Measurements from ENCODE around the gene RHOG.

DNA sequence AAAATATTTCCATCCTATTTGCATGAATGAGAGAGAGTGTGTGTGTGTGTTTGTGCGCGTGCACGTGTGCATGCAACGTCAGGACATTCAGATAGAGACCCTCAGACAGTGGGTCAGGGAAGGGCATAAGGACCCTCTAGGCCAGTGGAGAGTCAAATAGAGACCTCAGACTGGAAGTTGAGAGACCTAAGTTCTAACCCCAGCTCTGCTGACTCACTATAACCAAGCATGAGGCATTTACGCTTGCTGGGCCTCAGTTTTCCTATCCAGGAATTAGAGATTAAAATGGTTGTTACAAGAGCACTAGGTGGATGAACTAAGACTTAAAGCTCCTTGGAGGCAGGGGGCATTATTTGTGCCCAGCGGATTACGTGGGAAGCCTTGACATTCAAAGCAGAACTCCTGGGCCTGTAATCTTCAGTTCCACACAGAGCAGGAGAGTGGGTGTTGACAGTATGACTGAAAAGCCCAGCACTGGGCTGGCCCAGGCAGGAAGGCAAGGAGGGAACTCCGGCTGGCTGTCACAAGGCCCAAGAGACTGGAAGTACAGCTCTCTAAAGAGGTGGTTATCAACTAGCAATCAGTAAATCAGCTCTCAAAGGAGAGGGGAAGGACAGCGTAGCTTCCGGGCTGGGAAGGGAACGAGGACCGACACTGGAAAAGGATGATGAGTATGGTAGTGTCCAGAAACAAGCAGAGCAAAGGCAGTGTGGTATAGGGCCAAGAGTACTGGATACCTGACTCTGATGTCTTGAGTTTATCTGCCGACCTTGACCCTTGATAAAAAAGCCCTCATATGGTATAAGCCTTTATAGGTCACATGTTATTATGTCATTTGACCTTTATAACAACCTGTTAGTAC lies 9.2 kb downstream of the RHOG start:
- TF ChIP-seq, protein P1, sequence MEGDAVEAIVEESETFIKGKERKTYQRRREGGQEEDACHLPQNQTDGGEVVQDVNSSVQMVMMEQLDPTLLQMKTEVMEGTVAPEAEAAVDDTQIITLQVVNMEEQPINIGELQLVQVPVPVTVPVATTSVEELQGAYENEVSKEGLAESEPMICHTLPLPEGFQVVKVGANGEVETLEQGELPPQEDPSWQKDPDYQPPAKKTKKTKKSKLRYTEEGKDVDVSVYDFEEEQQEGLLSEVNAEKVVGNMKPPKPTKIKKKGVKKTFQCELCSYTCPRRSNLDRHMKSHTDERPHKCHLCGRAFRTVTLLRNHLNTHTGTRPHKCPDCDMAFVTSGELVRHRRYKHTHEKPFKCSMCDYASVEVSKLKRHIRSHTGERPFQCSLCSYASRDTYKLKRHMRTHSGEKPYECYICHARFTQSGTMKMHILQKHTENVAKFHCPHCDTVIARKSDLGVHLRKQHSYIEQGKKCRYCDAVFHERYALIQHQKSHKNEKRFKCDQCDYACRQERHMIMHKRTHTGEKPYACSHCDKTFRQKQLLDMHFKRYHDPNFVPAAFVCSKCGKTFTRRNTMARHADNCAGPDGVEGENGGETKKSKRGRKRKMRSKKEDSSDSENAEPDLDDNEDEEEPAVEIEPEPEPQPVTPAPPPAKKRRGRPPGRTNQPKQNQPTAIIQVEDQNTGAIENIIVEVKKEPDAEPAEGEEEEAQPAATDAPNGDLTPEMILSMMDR (IDR thresholded peaks at IDR 0.05; ENCODE audit: low read depth, low read length): no peak
- TF ChIP-seq POLR2A (IDR thresholded peaks at IDR 0.05; ENCODE audit: extremely low read depth, insufficient read length): no peak
- TF ChIP-seq MYC (IDR thresholded peaks at IDR 0.05; ENCODE audit: low read depth, low read length): no peak
